Superior temporal gyrus (tissue), 1 donor: Measurements from ENCODE around the gene ZNF133.
"Not testable (repeated sequence)": the region's sequence is repeated elsewhere in the genome, so short reads cannot be mapped to it uniquely, and the experiment has no call there.

Source experiments
- DNase-seq: peaks from one replicate; pipeline ENCODE4 v3.0.0-alpha.2; 2016; ENCODE audit errors: extremely low spot score

The ZNF133 gene

DNA sequence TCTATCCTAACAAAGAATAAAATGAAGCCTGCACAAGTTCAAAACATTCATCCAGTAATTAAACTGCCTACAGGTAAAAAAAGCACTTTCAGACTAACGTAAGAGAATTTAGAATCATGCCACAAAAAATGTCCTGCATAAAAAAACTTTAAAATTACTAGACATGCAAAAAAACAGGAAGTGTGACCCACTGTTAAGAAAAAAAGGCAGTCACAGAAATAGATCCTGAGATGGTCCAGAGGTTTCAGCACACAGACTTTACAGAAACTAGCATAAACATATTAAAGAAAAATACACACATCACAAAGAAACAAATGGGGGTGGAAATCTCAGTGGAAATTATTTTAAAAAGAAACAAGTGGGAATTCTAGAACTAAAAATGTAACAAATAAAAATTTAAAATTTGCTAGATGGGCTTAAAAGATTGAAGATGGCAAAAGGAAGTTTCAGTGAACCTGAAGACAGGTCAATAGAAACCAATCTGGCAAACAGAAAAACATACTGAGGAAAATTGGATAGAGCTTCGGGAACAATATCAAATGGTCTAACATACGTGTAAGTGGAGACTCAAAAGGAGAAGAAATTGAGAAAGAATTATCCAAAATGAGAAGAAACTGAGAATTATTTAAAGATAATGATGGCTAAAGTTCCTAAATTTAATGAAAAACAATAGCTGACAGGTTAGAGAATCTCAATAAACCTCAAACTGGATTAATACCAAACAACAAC, 3.4 kb upstream of the ZNF133 start:
- no peak for DNase-seq

DNA sequence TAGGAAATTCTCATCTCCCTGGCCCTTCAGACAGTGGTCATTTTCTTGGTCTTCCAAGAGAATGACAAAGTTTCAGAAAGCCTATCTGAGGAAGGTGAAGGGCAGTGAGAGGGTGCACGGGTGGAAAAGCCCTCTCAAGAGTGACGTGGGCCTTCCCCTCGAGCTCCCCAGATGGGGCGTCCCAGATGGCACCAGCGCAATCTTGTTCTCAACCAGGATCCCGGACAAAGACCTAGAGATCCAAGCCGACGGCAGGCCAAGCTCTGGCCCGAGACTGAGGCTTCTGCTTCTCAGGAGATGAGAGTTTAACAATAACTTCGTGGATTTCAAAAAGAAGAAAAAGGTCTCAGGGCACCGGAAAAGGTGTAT, 797 bp upstream of the ZNF133 start:
- DNase-seq = no peak

DNA sequence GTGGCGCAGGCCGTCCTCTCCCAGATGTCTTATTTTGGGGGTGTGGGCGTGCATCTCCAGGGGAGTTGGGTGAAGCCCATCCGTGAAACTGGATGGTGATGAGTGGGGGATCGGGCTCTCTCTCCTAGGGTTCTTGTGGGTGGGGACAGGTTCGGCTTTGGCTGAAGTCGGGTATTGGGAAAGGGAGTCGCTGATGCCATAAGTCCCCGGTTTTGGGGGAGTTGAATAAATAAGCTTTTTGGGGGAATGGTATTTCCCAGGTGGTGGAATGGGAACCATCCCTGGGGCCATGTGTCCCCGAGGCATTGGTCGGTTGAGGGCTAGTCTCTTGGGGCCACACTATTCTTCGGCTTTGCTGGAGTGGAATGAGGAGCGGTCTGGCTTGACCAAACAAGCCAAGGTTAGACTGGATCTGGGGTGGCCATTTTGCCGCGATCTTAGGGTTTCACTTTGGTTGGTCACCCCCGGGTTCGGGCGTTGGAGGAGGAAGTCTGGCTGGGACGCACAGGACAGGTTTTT, 481 bp downstream of the ZNF133 start:
- DNase-seq = no peak

DNA sequence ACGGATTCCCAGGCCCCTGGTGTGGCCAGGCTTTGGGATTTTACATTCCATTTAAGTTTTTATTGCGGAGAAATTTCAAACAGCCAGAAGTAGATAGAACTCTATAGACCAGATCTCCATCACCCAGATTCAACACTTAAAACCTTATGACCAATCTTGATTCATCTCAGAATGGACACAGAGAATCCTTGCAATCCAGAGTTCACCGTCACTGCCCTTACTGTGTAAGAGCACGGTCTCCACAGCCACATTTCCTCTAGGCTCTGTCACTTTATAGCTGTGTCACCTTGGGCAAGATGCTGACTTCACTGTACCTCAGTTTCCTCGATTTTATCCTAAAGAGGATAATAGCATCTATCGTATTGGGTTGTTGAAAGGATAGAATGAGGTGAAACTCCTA, 979 bp downstream of the ZNF133 start:
- no peak for DNase-seq

DNA sequence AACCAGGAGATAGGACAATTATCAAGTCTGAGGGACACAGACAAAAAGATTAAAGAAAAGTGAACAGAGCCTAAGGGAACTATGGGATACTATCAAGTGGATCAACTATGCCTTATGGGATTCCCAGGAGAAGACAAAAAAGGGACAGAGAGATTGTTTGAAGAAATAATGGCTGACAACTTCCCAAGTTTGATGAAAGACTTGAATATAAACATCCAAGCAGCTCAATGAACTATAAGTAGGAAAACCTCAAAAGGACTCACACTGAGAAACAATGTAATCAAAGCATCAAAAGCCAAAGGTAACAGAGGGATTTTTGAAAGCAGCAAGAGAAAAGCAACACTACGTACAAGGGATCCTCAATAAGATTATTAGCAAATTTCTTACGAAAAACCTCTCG, 11.0 kb downstream of the ZNF133 start:
- DNase-seq = no peak

DNA sequence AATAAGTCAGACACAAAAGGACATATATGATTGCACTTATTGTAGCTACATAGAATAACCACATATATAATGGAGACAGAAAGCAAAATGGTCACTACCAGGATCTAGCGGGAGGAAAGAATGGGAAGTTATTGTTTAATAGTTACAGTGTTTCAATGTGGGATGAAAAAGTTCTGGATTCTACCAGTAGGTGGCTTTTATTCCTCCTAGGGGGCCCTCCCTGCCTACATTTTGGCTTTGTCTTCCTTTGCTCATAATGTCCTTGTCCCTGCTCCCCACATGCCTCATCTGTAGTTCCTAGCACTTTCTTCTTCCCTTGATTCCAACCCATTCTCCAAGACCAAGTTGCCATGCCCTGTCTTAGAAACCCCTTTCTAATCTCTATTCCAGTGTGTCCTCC, 16.3 kb downstream of the ZNF133 start:
- DNase-seq = no peak

DNA sequence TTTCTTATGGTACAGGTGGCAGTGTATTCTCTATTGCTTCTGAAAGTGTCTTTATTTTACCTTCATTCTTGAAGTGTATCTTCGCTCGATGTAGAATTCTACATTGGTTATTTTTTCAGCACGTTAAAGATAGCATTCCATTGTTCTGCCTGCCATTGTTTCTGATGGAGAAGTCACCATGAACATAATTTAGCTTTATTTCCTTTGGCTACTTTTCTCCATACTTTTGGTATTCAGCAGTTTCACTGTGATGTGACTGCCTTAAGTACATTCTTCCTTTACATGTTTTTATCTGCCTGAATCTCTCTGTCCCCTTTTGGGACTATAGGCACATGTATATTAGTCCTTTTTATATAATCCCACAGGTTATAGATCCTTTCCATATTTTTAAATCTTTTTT, 19.0 kb downstream of the ZNF133 start:
- DNase-seq = no peak

DNA sequence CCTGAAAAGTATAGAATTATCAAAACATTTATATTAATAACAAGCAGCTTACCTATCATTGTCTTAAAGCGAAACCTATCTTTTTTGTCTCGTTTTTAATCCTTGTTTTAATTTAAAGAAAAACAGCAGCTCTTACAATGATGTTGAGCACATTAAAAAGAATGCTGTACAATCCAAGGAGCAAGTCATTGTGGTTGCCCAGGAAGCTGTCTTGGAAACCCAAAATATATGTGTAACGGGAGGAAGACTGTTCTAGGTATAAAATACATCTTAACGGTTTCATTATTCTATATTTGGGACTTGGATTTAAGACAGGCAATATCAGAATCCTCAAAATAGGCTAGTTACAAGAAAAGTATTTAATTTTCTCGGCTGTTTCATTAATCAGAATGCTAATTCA, 21.7 kb downstream of the ZNF133 start:
- DNase-seq = no peak

DNA sequence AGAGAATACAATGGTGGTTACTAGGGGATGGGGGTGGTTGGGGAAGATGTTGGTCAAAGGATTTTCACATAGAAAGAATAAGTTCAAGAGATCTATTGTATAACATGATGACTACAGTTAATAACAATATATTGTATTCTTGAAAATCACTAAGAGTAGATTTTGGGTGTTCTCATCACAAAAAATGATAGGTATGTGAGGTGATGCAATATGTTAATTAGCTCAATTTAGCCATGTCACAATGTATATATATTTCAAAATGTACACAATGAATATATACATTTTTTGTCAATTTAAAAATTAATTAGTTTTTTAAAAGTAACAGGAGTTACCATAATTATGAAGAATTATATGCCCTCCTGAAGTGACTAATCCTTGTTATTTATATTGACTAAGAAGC, 22.3 kb downstream of the ZNF133 start:
- no peak for DNase-seq

DNA sequence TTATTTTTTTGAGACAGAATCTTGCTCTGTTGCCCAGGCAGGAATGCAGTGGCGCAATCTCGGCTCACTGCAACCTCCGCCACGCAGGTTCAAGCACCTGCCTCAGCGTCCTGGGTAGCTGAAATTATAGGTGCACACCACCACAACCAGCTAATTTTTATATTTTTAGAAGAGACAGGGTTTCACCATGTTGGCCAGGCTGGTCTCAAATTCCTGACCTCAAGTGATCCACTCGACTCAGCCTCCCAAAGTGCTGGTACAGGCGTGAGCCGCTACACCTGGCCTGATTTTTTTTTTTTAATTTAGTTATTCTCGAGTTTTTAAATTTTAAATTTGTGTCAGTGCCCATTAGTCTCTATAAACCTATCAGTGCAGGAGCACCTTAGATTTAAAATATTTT, 24.4 kb downstream of the ZNF133 start:
- no peak for DNase-seq

DNA sequence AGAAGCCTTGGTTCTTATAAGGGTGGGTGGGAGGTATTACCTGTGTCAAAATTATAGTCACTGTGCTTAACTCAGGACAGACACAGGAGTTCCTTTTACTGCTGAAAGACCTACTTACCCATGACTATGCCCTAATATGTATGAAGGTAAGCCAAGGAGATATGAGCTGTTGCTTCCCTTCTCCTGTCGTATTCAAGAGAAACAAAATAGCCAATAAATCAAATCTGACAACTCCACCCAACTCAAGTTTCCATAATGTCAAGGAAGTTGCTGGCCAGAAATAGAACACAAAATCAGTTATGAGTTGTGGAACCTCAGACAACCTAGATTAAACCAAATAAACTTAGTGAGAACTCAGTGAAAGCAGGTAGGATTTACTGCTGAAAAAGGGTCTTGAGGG, 25.1 kb downstream of the ZNF133 start:
- DNase-seq = no peak

DNA sequence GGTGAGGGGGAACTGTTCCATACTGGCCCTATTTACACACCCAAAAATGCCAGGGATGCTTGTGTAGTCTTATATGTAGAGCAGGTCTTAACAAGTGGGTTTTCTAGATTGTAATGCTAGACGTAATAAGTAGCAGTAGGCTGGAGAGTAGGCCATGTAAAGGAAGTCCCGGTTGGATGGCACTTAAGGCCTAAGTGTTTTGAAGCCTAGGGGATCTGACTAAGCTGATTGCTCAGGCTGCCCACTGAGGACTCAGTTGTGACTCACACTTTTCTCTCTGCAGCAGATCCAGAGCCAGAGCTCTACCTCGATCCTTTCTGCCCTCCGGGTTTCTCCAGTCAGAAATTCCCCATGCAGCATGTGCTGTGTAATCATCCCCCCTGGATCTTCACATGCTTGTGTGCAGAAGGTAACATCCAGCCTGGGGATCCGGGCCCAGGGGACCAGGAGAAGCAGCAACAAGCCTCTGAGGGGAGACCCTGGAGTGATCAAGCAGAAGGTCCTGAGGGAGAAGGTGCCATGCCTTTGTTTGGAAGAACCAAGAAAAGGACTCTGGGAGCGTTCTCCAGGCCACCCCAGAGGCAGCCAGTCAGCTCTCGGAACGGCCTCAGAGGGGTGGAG, 26.6 kb downstream of the ZNF133 start:
- no peak for DNase-seq

DNA sequence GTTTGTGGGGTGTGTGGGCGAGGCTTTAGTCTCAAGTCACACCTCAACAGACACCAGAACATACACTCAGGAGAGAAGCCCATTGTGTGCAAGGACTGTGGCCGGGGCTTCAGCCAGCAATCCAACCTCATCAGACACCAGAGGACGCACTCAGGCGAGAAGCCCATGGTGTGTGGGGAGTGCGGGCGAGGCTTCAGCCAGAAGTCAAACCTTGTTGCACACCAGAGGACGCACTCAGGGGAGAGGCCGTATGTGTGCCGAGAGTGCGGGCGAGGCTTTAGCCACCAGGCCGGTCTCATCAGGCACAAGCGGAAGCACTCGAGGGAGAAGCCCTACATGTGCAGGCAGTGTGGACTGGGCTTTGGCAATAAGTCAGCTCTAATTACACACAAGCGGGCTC, 27.8 kb downstream of the ZNF133 start:
- DNase-seq = no peak

DNA sequence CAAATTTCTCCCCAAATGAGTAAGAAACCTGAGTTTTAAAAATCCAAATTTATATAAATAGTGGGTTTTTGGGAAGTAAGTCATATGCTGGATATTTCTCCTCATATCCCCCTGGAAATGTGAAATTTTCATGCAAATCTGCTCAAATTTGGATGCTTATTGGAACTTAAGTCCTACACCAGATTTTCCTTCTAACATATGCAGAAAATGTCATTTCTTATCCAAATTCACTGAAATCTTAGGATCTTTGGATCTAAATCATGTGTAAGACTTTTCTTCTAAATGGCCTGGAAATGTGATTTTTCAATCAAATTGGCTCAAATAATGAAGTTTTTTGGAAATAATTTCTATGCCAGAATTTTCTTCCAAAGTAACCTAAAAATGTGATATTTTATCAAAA, 33.0 kb downstream of the ZNF133 start:
- DNase-seq = no peak

DNA sequence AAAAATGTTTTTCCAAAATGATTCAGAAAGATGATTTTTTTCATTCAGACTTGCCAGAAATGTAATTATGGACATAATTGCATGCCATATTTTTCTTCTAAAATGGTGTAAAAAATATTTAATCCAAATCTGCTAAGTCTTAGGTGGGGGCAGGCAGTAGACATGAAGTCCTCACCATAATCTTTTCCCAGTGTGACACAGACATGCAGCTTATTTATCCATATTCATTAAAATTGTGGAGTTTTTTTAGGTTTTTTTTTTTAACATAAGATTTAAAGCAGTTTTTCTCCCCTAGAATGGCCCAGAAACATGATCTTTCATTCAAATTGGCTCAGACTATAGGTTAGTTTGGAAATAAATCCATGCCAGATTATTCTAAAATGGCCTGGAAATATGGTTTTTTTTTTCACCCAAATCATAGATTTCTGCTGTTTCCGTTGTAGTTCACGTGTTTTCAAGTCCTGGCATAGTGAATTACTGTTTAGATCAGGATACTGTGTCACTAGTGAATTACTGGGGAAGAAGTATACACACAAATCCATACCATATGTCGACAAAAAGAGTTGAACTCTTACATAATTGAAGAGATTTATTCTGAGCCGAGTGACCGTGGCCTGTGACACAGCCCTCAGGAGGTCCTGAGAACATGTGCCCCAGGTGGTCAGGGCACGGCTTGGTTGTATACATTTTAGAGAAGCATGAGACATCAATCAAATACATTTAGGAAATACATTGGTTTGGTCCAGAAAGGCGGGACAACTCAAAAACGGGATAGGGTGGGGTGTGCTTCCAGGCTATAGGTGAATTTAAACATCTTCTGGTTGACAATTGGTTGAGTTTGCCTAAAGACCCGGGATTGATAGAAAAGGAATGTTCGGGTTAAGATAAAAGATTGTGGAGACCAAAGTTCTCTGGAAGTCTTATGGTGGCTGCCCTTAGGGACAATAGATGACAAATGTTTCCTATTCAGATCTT, 33.9 kb downstream of the ZNF133 start:
- DNase-seq = no peak

DNA sequence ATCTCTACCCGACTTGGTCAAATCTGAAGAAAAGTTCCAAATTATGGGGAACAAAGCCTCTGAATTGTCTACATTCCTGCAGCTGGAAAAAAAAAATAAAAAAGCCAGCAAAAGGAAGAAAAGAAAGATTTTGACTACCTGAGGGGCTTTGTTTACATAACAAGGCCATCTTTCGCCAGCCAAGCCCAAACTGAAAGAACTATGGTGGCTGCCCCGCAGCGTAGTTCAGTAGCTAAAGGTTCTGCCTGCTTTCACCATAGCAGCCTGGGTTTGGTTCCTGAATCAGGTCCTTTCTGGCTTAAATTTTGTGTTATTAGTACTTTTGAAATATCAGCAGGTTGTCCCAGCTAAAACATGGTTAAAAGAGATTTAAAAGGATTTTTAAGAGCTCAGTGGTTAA, 35.4 kb downstream of the ZNF133 start:
- DNase-seq = no peak

DNA sequence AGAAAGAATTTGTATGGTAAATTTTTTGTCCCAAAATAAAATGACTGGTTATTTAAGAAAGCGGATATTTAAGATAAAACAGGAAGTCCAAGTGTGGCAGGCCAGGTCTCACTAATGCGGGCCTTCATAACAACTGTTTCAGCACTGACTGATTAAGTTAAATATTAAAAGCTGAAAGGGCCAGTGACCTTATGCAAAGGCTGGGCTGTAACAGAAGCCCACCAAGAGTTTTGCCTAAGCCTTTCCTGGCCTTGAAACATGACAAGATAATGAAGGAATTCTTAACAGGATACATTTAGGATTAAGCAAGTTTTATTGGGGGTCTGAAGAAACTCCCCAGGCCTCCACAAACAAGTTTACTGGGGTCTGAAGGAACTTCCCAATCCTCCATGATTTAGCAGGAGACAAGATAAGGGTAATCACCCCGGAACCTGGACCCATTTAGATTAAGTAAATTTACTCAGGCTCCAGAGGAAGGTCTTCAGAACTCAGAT, 36.3 kb downstream of the ZNF133 start:
- no peak for DNase-seq

DNA sequence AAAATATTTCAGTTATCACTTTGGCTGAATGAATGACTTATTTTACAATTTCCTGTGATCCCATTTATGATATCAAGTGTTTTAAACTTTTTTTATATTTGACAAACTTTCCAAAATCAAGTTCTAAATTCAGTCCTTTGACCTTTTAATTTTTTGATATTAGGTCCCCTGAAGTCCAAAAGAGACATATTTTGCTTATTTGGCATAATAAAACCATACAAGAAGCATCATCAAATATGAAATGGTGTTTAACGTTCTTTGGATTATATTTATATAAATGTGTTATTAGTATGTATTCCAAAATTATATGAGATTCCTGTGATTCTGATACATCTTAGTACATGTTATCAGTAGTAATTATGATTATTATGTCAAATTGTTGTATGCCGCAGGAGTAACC, 38.7 kb downstream of the ZNF133 start:
- DNase-seq = no peak

DNA sequence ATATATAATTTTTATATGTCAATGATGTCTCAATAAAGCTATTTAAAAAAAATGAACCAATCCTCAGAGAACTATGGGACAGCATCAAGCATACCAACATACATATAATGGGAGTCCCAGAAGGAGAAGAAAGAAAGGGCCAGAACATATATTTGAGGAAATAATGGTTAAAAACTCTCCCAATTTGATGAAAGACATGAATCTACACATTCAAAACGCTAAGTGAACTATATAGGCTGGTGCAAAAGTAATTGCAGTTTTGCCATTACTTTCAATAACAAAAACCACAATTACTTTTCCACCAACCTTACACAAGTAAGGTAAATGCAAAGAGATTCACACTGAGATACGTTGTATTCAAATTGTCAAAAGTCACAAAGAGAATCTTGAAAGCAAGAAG, 43.4 kb downstream of the ZNF133 start:
- no peak for DNase-seq

DNA sequence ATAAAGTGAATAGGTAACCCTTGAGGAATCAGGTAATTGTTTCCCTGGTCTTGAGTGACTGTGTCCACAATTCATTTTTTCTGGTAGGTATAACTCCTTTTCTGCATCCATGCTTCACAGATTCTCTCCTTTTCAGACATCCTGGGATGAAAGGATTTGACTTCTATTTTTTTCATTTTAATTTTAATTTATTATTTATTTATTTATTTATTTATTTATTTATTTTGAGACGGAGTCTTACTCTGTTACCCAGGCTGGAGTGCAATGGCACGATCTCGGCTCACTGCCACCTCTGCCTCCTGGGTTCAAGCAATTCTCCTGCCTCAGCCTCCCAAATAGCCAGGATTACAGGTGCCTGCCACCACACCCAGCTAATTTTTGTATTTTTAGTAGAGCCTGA, 61.4 kb downstream of the ZNF133 start:
- not testable (repeated sequence) for DNase-seq

DNA sequence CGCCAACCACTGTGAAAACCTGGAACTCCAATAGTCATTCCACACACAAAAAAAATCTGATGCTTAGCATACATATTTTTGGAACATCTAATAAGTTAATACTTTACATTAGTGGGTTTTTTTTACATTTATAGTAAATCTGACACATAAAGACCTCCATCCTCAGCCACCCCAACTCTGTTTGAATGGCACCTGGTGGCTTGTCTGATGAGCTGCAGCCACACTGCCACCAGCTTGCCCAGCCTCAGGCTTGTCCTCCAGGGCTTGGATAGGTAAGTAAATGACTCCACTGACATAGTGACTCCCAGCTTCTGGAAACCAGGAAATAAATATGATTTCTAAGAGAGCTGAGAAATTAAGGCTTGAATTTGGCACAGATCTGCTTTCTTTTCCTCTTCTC, 71.5 kb downstream of the ZNF133 start:
- no peak for DNase-seq

DNA sequence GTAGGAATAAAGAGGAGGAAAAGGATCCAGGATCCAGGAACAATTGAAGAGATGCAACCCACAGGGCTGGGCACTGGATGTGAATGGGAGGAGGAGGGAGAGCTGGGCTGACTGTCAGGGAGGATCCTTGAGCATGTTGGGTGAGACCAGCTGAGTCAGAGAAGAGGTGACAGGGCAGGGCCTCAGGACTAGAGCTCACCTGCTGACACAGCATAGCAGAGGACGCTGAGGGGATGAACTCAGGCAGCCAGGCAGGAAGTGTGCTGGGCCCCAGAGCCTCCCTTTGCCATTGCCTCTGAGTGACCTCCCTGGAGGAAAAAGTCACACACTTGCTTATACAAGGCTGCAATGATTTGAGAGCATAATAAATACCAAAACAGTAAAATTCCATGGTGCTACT, 72.3 kb downstream of the ZNF133 start:
- no peak for DNase-seq
